Neural cell (in vitro differentiated cells): Measurements from ENCODE around the gene BRD3OS. TPM values are rescaled to one million over a fixed set of nuclear protein-coding genes. Genes with fewer than 3 reads are reported as not detected.

Experiments
- H2AFZ ChIP-seq: fragments of 200-600, 300-800 bp; sonication (generic), shearing (Covaris generic); 2 replicates; pipeline ENCODE4 v1.6.0; 2014; ENCODE audit warnings: low read depth, mild to moderate bottlenecking, antibody characterized with exemption, low read length, moderate library complexity
- H3F3A ChIP-seq: fragments of 200-600 bp; shearing (Covaris generic); 2 replicates; pipeline ENCODE4 v1.6.1; 2016; ENCODE audit warnings: mild to moderate bottlenecking, moderate library complexity, mixed read lengths, antibody characterized with exemption, low read length; ENCODE audit not compliant: insufficient read depth, poor library complexity, severe bottlenecking
- H3K27ac ChIP-seq: fragments of 200-600, 300-800 bp; sonication (generic), shearing (Covaris generic); 2 replicates; pipeline ENCODE4 v1.5.1; 2014; ENCODE audit warnings: mild to moderate bottlenecking, low read length, moderate library complexity
- H3K27me3 ChIP-seq: fragments of 300-800, 200-600 bp; sonication (generic), shearing (Covaris generic); 2 replicates; pipeline ENCODE4 v1.6.0; 2014; ENCODE audit warnings: mild to moderate bottlenecking, low read depth, low read length, moderate library complexity; ENCODE audit not compliant: insufficient read depth
- H3K36me3 ChIP-seq: fragments of 300-800, 200-600 bp; sonication (generic), shearing (Covaris generic); 2 replicates; pipeline ENCODE4 v1.5.1; 2014; ENCODE audit warnings: mild to moderate bottlenecking, antibody characterized with exemption, low read length, moderate library complexity; ENCODE audit not compliant: insufficient read depth
- H3K4me2 ChIP-seq: fragments of 300-800, 200-600 bp; sonication (generic), shearing (Covaris generic); 2 replicates; pipeline ENCODE4 v1.6.0; 2014; ENCODE audit warnings: mild to moderate bottlenecking, low read length
- H3K4me3 ChIP-seq: fragments of 300-800, 200-600 bp; sonication (generic), shearing (Covaris generic); 2 replicates; pipeline ENCODE4 v1.5.1; 2014; ENCODE audit warnings: mild to moderate bottlenecking, low read length, moderate library complexity
- H3K79me2 ChIP-seq: fragments of 200-600 bp; shearing (Covaris generic); replicated peaks from 2 replicates; pipeline ENCODE4 v1.6.0; 2014; ENCODE audit warnings: mild to moderate bottlenecking, low read length, moderate library complexity; ENCODE audit not compliant: insufficient read depth
- H3K9ac ChIP-seq: fragments of 300-800, 200-600 bp; sonication (generic), shearing (Covaris generic); 2 replicates; pipeline ENCODE4 v1.6.1; 2016; ENCODE audit warnings: mild to moderate bottlenecking, low read length, mixed read lengths
- H3K9me2 ChIP-seq: fragments of 200-600 bp; shearing (Covaris generic); 2 replicates; pipeline ENCODE4 v1.6.1; 2016; ENCODE audit warnings: mild to moderate bottlenecking, low read length, mixed read lengths; ENCODE audit not compliant: insufficient read depth
- H3K9me3 ChIP-seq: fragments of 200-600, 300-800 bp; sonication (generic), shearing (Covaris generic); 2 replicates; pipeline ENCODE4 v1.6.1; 2016; ENCODE audit warnings: mild to moderate bottlenecking, mixed run types, low read length, moderate library complexity, mixed read lengths
- H4K20me1 ChIP-seq: fragments of 200-600 bp; shearing (Covaris generic); 2 replicates; pipeline ENCODE4 v1.6.1; 2016; ENCODE audit warnings: mild to moderate bottlenecking, mixed run types; ENCODE audit not compliant: insufficient read depth
- EP300 ChIP-seq: fragments of 450-650 bp; conservative IDR thresholded peaks from 2 replicates; pipeline ENCODE4 v1.6.1; 2014; ENCODE audit warnings: antibody characterized with exemption, mild to moderate bottlenecking, moderate library complexity; ENCODE audit not compliant: poor library complexity, severe bottlenecking
- EZH2 ChIP-seq: fragments of 200-600, 300-800 bp; shearing (Covaris generic), sonication (generic); IDR thresholded peaks from 2 replicates; pipeline ENCODE4 v1.6.1; 2014; ENCODE audit warnings: antibody characterized with exemption, low read length, borderline replicate concordance, mild to moderate bottlenecking; ENCODE audit not compliant: insufficient read depth, poor library complexity, severe bottlenecking
- MXI1 ChIP-seq: fragments of 450-650 bp; conservative IDR thresholded peaks from 2 replicates; pipeline ENCODE4 v1.6.1; 2014; ENCODE audit warnings: antibody characterized with exemption, mild to moderate bottlenecking; ENCODE audit not compliant: poor library complexity, severe bottlenecking
- POLR2AphosphoS5 ChIP-seq: IDR thresholded peaks from 2 replicates; pipeline ENCODE4 v1.6.1; 2012
- RAD21 ChIP-seq: fragments of 450-650 bp; conservative IDR thresholded peaks from 2 replicates; pipeline ENCODE4 v1.6.1; 2014; ENCODE audit warnings: antibody characterized with exemption, mild to moderate bottlenecking, moderate library complexity
- SMC3 ChIP-seq: fragments of 450-650 bp; conservative IDR thresholded peaks from 2 replicates; pipeline ENCODE4 v1.6.1; 2014; ENCODE audit warnings: antibody characterized with exemption, mild to moderate bottlenecking, moderate library complexity; ENCODE audit not compliant: poor library complexity
- TAF1 ChIP-seq: IDR thresholded peaks from 2 replicates; pipeline ENCODE4 v1.6.1; 2012; ENCODE audit warnings: low read depth
- polyA plus RNA-seq: library from polyadenylated mRNA; depleted of rRNA; stranded (reverse); fragments of >200 nt; gene quantifications from 2 replicates; pipeline ENCODE4 v1.2.3, GENCODE V29; 2014
- TF ChIP-seq, protein P1 (sequence below): fragments of 450-650 bp; IDR thresholded peaks from 2 replicates; pipeline ENCODE4 v1.5.1; 2014; ENCODE audit warnings: antibody characterized with exemption, mild to moderate bottlenecking, moderate library complexity; ENCODE audit not compliant: poor library complexity, severe bottlenecking
- TF ChIP-seq, protein P2 (sequence below): IDR thresholded peaks from 2 replicates; pipeline ENCODE4 v1.6.1; 2012; ENCODE audit warnings: borderline replicate concordance

BRD3OS gene
- polyA plus RNA-seq, 1 donor from 2014 or later: 49.5 TPM

DNA sequence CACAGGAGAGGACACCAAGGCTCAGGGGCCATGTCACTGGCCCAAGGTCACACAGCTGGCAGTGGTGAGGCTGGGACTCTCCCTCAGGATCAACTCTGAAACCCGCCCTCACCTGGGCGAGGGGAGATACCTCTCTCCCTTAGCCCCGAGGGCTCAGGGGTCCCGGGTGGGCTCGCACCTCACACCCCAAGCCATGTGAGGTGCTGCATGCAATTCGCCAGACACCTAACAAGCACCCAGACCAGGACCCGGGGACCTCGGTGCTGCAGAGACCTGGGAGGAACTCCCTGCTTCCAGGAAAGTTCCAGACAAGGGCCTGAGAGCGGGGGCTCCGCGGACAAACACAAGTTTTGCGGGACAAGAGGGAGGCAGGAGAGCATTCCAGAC, 23.3 kb downstream of the BRD3OS start:
- TF ChIP-seq RAD21 (no peak), TAF1 (no peak), EZH2 (no peak), SMC3 (no peak), EP300 (no peak), MXI1 (no peak), POLR2AphosphoS5 (no peak)
- TF ChIP-seq, protein P1, sequence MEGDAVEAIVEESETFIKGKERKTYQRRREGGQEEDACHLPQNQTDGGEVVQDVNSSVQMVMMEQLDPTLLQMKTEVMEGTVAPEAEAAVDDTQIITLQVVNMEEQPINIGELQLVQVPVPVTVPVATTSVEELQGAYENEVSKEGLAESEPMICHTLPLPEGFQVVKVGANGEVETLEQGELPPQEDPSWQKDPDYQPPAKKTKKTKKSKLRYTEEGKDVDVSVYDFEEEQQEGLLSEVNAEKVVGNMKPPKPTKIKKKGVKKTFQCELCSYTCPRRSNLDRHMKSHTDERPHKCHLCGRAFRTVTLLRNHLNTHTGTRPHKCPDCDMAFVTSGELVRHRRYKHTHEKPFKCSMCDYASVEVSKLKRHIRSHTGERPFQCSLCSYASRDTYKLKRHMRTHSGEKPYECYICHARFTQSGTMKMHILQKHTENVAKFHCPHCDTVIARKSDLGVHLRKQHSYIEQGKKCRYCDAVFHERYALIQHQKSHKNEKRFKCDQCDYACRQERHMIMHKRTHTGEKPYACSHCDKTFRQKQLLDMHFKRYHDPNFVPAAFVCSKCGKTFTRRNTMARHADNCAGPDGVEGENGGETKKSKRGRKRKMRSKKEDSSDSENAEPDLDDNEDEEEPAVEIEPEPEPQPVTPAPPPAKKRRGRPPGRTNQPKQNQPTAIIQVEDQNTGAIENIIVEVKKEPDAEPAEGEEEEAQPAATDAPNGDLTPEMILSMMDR: no peak
- TF ChIP-seq, protein P2, sequence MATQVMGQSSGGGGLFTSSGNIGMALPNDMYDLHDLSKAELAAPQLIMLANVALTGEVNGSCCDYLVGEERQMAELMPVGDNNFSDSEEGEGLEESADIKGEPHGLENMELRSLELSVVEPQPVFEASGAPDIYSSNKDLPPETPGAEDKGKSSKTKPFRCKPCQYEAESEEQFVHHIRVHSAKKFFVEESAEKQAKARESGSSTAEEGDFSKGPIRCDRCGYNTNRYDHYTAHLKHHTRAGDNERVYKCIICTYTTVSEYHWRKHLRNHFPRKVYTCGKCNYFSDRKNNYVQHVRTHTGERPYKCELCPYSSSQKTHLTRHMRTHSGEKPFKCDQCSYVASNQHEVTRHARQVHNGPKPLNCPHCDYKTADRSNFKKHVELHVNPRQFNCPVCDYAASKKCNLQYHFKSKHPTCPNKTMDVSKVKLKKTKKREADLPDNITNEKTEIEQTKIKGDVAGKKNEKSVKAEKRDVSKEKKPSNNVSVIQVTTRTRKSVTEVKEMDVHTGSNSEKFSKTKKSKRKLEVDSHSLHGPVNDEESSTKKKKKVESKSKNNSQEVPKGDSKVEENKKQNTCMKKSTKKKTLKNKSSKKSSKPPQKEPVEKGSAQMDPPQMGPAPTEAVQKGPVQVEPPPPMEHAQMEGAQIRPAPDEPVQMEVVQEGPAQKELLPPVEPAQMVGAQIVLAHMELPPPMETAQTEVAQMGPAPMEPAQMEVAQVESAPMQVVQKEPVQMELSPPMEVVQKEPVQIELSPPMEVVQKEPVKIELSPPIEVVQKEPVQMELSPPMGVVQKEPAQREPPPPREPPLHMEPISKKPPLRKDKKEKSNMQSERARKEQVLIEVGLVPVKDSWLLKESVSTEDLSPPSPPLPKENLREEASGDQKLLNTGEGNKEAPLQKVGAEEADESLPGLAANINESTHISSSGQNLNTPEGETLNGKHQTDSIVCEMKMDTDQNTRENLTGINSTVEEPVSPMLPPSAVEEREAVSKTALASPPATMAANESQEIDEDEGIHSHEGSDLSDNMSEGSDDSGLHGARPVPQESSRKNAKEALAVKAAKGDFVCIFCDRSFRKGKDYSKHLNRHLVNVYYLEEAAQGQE: no peak
- Histone ChIP-seq H3K27me3 (no peaks in the 10 kb centered on the region), H4K20me1 (peaks cover 10% of the 10 kb centered on the region), H2AFZ (no peak overlapping the region), H3K4me2 (no peak overlapping the region), H3K9ac (no peak overlapping the region), H3K79me2 (no peaks in the 10 kb centered on the region), H3K4me3 (no peak overlapping the region), H3K9me3 (no peaks in the 10 kb centered on the region), H3K27ac (no peak overlapping the region), H3K36me3 (no peaks in the 10 kb centered on the region), H3F3A (no peaks in the 10 kb centered on the region), H3K9me2 (no peaks in the 10 kb centered on the region)

DNA sequence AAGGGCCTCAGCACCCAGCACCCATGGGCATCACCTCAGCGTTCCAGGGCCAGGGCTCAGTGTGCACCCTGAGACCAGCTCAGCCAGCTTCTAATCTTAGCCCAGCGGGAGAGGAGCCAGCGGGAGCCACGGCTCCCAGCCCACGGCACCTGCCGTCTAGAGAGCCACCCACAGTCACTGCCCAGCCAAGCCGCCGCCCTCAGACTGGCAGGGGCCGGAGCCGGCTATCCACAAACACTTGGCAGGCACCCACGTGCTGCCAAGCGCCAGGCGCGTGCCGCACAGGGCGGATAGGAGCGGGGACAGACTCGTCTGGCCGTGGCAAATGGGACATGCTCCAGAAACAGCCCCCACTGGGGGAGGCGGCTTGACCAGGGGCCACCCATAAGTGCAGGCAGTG, 24.0 kb downstream of the BRD3OS start:
- no peak overlapping the region for H3K4me3 ChIP-seq
- H3K27me3 ChIP-seq: no peaks in the 10 kb centered on the region
- no peak overlapping the region for H2AFZ ChIP-seq
- no peak overlapping the region for H3K27ac ChIP-seq
- H3F3A ChIP-seq: no peaks in the 10 kb centered on the region
- H4K20me1 ChIP-seq: peaks cover 16% of the 10 kb centered on the region
- no peaks in the 10 kb centered on the region for H3K9me3 ChIP-seq
- peaks cover under 1% of the 10 kb centered on the region for H3K79me2 ChIP-seq
- H3K4me2 ChIP-seq: no peak overlapping the region
- TF ChIP-seq, protein P2: no peak
- TF ChIP-seq MXI1 (no peak), SMC3 (no peak), EP300 (no peak), TAF1 (no peak), POLR2AphosphoS5 (no peak), EZH2 (no peak), RAD21 (no peak)
- TF ChIP-seq, protein P1: no peak
- H3K36me3 ChIP-seq: no peaks in the 10 kb centered on the region
- no peaks in the 10 kb centered on the region for H3K9me2 ChIP-seq
- no peak overlapping the region for H3K9ac ChIP-seq
